Liver (tissue), 9 donors: ENCODE measurements around the gene TMEM150A. TPM values are rescaled to one million over a fixed set of nuclear protein-coding genes. Genes with fewer than 3 reads are reported as not detected.

ENCODE experiments used
- DNase-seq: peaks from one replicate; pipeline ENCODE4 v3.0.0-alpha.2; 2017; ENCODE audit warnings: low spot score
- H3K27ac ChIP-seq, 2 donors: one replicate each; pipeline ENCODE4 v1.7.0; 2013; ENCODE audit warnings: inconsistent platforms in 2 of 2, low read length in 2 of 2, control low read depth in 1 of 2, low read depth in 1 of 2, mild to moderate bottlenecking in 1 of 2
- H3K27me3 ChIP-seq, 4 donors: one replicate each; pipeline versions ENCODE4 v1.6.1 to v1.7.0; 2013; ENCODE audit warnings: low read length in 3 of 4, inconsistent platforms in 1 of 4, mild to moderate bottlenecking in 1 of 4, moderate library complexity in 1 of 4; ENCODE audit not compliant: control insufficient read depth in 4 of 4, insufficient read depth in 4 of 4
- H3K36me3 ChIP-seq, 4 donors: one replicate each; pipeline versions ENCODE4 v1.6.1 to v1.7.0; 2013; ENCODE audit warnings: low read length in 3 of 4, mild to moderate bottlenecking in 3 of 4, low read depth in 1 of 4, moderate library complexity in 1 of 4; ENCODE audit not compliant: control insufficient read depth in 4 of 4, insufficient read depth in 3 of 4
- H3K4me1 ChIP-seq, 4 donors: one replicate each; pipeline versions ENCODE4 v1.6.1 to v1.7.0; 2013; ENCODE audit warnings: low read length in 3 of 4, mild to moderate bottlenecking in 3 of 4, moderate library complexity in 1 of 4; ENCODE audit not compliant: control insufficient read depth in 4 of 4, insufficient read depth in 4 of 4
- H3K4me3 ChIP-seq, 3 donors: one replicate each; pipeline versions ENCODE4 v1.6.1 to v1.7.0; 2013; ENCODE audit warnings: low read length in 3 of 3, control low read depth in 1 of 3, low read depth in 1 of 3, mild to moderate bottlenecking in 1 of 3
- H3K9ac ChIP-seq, 2 donors: one replicate each; pipeline ENCODE4 v1.7.0; 2013; ENCODE audit warnings: low read length in 2 of 2, mild to moderate bottlenecking in 2 of 2, moderate library complexity in 2 of 2, control low read depth in 1 of 2, low read depth in 1 of 2
- H3K9me3 ChIP-seq, 4 donors: one replicate each; pipeline versions ENCODE4 v1.6.1 to v1.7.0; 2013; ENCODE audit warnings: low read length in 3 of 4; ENCODE audit not compliant: control insufficient read depth in 4 of 4
- CTCF ChIP-seq: fragments of 150-350 bp; IDR thresholded peaks from 2 replicates; pipeline ENCODE4 v1.5.1; 2017; ENCODE audit warnings: improper control_type of control experiment, low read depth, low read length; ENCODE audit not compliant: missing input control
- EGR1 ChIP-seq, 2 donors: IDR thresholded peaks; 2 replicates each; pipeline ENCODE4 v1.6.1; 2016 to 2018; ENCODE audit warnings: antibody characterized with exemption in 2 of 2, low read depth in 2 of 2
- FOXA1 ChIP-seq: IDR thresholded peaks from 2 replicates; pipeline ENCODE4 v1.6.1; 2016; ENCODE audit warnings: antibody characterized with exemption
- FOXA2 ChIP-seq: IDR thresholded peaks from 2 replicates; pipeline ENCODE4 v1.6.1; 2016; ENCODE audit warnings: antibody characterized with exemption
- GABPA ChIP-seq, 2 donors: IDR thresholded peaks in 1 of 2; conservative IDR thresholded peaks in 1 of 2; 2 replicates each; pipeline ENCODE4 v1.6.1; 2016; ENCODE audit warnings: antibody characterized with exemption in 2 of 2, mild to moderate bottlenecking in 1 of 2, moderate library complexity in 1 of 2
- HNF4A ChIP-seq, 2 donors: conservative IDR thresholded peaks; 2 replicates each; pipeline ENCODE4 v1.6.1; 2016; ENCODE audit warnings: antibody characterized with exemption in 2 of 2, mild to moderate bottlenecking in 2 of 2
- HNF4G ChIP-seq: IDR thresholded peaks from 2 replicates; pipeline ENCODE4 v1.6.1; 2016; ENCODE audit warnings: antibody characterized with exemption
- JUND ChIP-seq, 2 donors: IDR thresholded peaks; 2 replicates each; pipeline ENCODE4 v1.6.1; 2016; ENCODE audit warnings: antibody characterized with exemption in 2 of 2
- MAX ChIP-seq: IDR thresholded peaks from 2 replicates; pipeline ENCODE4 v1.6.1; 2016; ENCODE audit warnings: antibody characterized with exemption
- NR2F2 ChIP-seq: IDR thresholded peaks from 2 replicates; pipeline ENCODE4 v1.6.1; 2016; ENCODE audit warnings: antibody characterized with exemption
- RAD21 ChIP-seq, 2 donors: IDR thresholded peaks; 2 replicates each; pipeline ENCODE4 v1.6.1; 2016; ENCODE audit warnings: antibody characterized with exemption in 2 of 2, mild to moderate bottlenecking in 2 of 2
- REST ChIP-seq: IDR thresholded peaks from 2 replicates; pipeline ENCODE4 v1.6.1; 2016; ENCODE audit warnings: antibody characterized with exemption, mild to moderate bottlenecking
- RXRA ChIP-seq, 2 donors: IDR thresholded peaks; 2 replicates each; pipeline ENCODE4 v1.6.1; 2017 to 2018; ENCODE audit warnings: antibody characterized with exemption in 2 of 2, mild to moderate bottlenecking in 1 of 2
- SP1 ChIP-seq: IDR thresholded peaks from 2 replicates; pipeline ENCODE4 v1.6.1; 2018; ENCODE audit warnings: antibody characterized with exemption, mild to moderate bottlenecking
- TAF1 ChIP-seq: conservative IDR thresholded peaks from 2 replicates; pipeline ENCODE4 v1.6.1; 2016; ENCODE audit warnings: antibody characterized with exemption, mild to moderate bottlenecking
- YY1 ChIP-seq: IDR thresholded peaks from 2 replicates; pipeline ENCODE4 v1.6.1; 2016; ENCODE audit warnings: antibody characterized with exemption, mild to moderate bottlenecking
- ZBTB33 ChIP-seq: IDR thresholded peaks from 2 replicates; pipeline ENCODE4 v1.6.1; 2016; ENCODE audit warnings: antibody characterized with exemption
- WGBS: extraction: QIAGEN DNeasy Blood & Tissue Kit; methylation state at CpG from one replicate; pipeline ENCODE4 v1.1.7; 2013; 5-methylcytosine and 5-hydroxymethylcytosine counted together
- polyA plus RNA-seq, 2 donors: library from polyadenylated mRNA; stranded (reverse) in 1 of 2; unstranded in 1 of 2; fragments of 200-250 nt in 1 of 2; fragments of >200 nt in 1 of 2; fragmentation: Nextera tagmentation in 1 of 2; extraction: Ambion mirVana in 1 of 2; gene quantifications; one replicate each; pipeline versions ENCODE4 v1.2.1 to v1.2.3, GENCODE V29; 2013 to 2015
- total RNA-seq, 2 donors: library from RNA; depleted of rRNA; stranded (reverse); fragments of >200 nt; gene quantifications; one replicate each; pipeline ENCODE4 v1.2.3, GENCODE V29; 2014
- TF ChIP-seq, protein P1 (sequence below): IDR thresholded peaks from 2 replicates; pipeline ENCODE4 v1.6.1; 2016; ENCODE audit warnings: antibody characterized with exemption
- donor health status: healthy.
- donor health status: healthy.
- donor health status: healthy.
- donor health status: healthy.
- donor health status: healthy.

The TMEM150A gene
- total and polyA plus RNA-seq, 4 donors = 13.1 to 32.5 (median 24.6) TPM

DNA sequence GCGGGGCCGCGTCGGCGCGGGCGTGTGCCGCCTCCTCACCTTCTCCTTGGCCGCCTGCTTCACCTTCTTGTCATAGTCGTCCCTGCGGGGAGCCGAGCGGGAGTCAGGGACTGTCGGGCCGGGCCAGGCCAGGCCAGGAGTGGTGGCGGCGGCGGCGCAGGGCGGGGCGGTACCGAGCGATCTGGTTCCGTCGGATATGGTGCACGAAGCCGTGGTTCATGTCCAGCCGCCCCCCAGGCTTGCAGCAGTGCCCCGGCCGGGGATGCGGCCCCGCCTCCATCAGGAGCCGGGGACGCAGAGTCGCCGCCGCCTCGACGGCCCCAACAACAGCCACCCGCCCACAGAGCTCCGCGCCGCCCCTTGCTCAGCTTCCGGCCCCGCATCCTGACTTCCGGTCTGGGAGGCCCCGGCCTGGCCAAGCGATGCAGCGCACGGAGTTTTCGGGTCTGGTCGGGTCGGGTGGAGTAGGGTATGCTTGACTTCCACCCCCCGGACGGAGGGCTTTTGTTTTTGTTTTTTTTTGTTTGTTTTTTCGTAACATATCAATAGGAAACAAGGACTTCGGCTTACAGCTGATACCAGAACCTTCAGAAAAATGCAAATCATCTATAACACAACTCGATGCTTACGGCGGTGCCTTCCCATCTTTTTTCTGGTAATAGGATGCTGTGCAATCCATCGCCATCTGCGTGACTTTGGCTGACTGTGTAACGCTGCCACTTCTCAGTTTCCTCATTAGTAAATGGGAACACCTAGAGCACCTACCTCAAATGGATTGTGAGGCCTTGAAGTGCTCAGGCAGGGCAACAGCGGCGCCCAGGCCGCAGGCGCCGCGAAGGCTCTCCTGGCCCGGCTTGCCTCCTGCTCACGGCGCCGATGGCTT, 9.4 kb upstream of the TMEM150A start, which contains the start of gene C2orf68:
C2orf68 (minus strand) TSS at position 362 of the 883 bp plus-strand sequence; CDS start at position 280, 82 bp downstream.
- peaks cover 0 to 10% (median 5%) of the 10 kb centered on the region in 4 donors for H3K36me3 ChIP-seq
- H3K27me3 ChIP-seq = no peaks in the 10 kb centered on the region
- peaks cover 0 to 35% (median 32%) of the 10 kb centered on the region in 4 donors for H3K4me1 ChIP-seq
- peak within 1 kb of the TSS; percentile 31 to 85 for H3K9ac ChIP-seq
- peak within 1 kb of the TSS; percentile 74 to 77 for H3K27ac ChIP-seq
- WGBS = 12% methylated on average over 73 of the region's 73 CpGs
- H3K9me3 ChIP-seq = no peaks in the 10 kb centered on the region
- TF ChIP-seq HNF4A (conservative IDR thresholded peaks at IDR 0.05) (no peak), NR2F2 (no peak), RAD21 (IDR thresholded peaks at IDR 0.05) (peak; percentile 12 to 47), TAF1 (no peak), MAX (peak; percentile 10), FOXA1 (no peak), RXRA (IDR thresholded peaks at IDR 0.05) (peak in 1 of 2 donors; percentile 8), ZBTB33 (no peak), YY1 (peak; percentile 60), CTCF (no peak), REST (no peak), FOXA2 (no peak), HNF4G (no peak), SP1 (peak; percentile 23), EGR1 (IDR thresholded peaks at IDR 0.05; ENCODE audit: low read depth in 2 of 2) (peak in 1 of 2 donors; percentile 24), GABPA (IDR thresholded peaks at IDR 0.05 in 1 of 2, conservative IDR thresholded peaks at IDR 0.05 in 1 of 2) (peak; percentile 90 to 97), JUND (IDR thresholded peaks at IDR 0.05) (no peak)
- TF ChIP-seq, protein P1, sequence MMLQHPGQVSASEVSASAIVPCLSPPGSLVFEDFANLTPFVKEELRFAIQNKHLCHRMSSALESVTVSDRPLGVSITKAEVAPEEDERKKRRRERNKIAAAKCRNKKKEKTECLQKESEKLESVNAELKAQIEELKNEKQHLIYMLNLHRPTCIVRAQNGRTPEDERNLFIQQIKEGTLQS = no peak
- peak; percentile 92 for DNase-seq
- peak within 1 kb of the TSS; percentile 60 to 90 (median 88) for H3K4me3 ChIP-seq
